HG03520 (cell line): ENCODE measurements around the gene CPB2.
A peak's percentile ranks its signal among the peaks of the same experiment; 100 is the strongest.

ENCODE experiments used
- ATAC-seq: cut with Tn5 transposase; IDR thresholded peaks from one replicate; pipeline ENCODE4 v1.9.1; 2021; ENCODE audit warnings: mild to moderate bottlenecking, moderate library complexity; ENCODE audit not compliant: unreplicated experiment

CPB2 gene

DNA sequence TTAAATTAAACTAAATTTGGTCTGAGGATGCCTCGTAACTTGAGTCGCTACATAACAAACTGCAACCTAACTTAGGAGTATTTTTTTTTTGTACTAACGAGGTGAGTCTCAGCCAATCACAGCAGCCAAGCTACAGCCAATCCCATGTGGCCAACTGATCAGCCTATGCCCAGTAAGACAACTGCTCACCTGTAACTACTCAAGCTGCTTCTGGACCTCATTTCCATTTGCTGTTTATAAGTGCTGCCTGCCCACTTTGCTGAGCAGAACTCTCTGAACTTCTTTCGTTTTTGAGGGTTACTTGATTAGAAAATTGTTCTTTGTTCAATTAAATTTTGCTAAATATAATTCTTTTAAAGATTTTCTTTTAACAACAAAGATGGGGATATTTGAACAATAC, 3.8 kb downstream of the CPB2 start:
- no peak for ATAC-seq

DNA sequence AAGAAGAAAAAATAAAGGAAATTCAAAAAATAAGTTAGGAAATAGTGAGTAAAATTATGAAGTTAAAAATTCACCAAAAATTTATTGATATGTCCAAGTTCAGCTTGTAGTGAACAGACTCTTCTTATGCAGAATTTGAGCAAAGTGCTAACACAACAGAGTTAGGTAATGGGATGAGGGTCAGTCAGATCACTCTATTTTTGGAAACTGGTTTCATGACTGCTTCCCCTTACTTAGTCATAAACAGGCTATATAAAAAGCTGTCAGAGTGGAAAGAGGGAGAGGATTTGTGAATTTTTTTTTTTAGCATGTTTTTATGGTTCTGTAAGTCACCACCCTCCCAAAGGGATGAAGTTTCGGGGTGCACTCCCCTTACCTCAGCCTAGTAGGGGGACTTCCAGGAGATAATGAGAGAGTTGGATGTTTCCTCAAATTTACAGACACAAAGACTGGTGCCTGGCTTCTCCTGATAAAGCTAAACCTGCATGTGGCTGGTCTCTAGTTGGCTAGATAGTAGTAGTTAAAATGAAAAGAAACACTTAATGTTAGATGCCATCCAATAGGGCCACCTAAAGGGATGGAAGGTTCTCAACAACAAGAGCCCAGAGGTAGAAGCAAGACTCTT, 4.5 kb downstream of the CPB2 start:
- peak; percentile 45 for ATAC-seq

DNA sequence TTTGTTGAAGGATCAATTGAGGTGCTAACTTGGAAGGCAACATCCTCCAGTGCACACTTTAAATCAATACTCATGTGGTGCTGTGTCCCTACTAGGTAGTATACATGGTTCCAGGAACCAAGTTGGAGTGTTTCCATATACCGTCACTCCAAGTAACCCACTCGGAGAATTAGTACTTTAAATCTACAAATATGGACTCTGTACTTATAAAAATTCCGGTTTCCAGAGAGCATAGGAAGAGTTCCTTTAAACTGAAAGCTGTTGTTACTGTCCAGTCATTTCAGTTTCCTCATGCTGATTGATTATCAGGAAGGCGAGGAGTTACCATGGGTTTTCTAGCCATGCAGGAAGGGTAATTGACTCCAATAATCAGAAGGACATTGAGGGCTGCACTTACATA, 7.2 kb downstream of the CPB2 start:
- no peak for ATAC-seq

DNA sequence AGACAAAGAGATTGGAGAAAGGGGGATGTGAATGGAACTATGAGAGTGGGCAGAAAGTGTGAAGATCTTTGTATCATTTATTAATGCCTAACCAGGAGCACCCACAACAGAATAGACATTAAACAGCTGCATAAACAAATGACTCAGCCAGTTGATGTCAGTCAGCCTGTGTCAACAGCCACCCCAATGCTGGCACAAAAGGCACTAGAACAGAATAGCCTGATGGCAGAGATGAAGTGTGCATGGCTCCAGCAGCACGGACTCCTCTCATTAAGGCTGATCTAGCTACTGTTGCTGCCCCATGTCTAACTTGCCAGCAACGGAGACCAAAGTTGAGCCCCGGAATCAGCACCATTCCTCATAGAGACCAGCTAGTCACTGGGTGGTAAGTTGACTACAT, 7.8 kb downstream of the CPB2 start:
- ATAC-seq = no peak

DNA sequence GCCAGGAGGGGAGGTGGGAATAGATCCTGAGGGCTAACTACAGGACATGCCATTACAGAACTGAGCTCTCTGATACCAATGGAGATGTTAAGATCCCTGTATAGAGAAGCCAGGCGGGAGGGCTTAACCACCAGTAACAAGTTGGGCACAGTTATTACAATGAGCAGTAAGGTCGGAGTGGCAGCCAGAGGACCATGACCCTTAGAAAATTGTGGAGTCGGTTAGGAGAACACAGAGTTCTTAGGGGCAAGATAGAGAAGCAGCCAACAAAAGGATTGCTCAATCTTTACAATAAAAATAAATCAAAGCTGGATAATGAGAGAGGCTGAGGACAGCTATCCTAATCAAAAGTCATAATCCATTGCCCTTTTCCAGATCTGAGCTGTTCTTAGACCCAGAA, 10.4 kb downstream of the CPB2 start:
- no peak for ATAC-seq

DNA sequence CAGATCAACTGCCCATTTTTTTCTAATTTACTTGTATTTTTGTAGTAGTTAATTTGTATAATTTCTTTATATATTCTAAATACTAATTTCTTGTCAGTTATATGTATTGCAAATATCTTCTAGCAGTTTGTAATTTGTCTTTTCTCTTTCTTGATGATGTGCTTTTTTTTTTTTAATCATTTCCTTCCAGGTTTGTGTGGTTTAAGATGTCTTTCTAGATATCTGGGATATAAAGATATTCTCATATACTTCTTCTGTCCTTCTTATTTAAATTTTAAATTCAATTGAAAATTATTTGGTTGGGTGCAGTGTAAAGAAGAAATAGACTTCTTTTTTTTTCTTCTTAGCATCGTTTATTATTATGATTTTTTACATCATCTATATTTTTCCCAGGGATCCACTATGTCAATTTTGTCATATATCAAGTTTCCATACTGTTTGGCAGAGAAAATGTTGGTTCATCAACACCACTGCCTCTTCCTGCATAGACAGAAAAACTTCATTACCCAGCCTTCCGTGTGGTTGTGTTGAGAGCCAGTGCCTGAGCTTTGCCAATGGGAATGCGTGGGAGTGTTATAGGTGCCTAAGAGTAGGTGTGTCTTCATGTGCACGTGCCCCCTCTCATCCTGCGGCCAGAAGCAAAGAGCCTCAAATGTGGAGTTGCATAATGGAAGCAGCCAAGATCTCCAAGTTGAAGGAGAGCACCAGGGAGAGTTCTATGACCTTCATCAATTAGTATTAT, 15.8 kb downstream of the CPB2 start:
- ATAC-seq = no peak

DNA sequence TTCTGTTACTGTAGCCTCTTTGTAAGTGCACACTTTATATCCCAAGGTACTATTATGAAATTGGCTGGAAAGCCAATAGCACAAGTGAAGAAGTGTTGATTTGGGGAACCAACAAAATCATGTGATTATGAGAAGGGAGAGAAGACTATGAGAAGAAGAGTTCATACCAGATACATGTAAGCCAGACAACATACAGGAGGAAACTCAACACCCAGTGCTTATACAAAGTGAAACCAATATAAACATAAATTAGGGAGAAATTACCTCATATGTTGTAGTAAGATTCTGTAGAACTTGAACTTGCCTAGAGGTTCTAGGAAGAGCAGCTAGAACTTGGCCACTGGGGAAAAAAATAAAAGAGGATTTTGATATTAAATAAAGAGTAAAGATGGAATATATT, 17.4 kb downstream of the CPB2 start:
- no peak for ATAC-seq

DNA sequence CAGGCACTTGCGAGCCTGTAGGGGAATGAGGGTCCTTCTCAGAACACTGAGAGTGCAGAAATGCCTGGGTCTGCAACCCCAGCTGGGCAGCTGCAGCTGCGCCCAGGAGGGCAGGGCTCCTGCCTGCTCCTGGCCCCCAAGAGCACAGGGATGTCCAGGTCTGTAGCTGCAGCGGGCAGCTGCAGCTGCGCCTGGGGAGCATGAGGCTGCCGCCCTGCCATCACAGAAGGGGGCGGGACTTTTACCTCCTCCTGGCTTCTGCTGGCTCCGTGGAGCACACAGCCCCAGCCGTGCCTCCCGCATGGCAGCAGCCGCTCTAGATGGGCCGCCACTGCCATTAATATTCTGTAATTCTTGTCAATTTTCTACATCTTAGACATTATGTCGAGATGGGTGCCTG, 17.8 kb downstream of the CPB2 start:
- ATAC-seq = no peak

DNA sequence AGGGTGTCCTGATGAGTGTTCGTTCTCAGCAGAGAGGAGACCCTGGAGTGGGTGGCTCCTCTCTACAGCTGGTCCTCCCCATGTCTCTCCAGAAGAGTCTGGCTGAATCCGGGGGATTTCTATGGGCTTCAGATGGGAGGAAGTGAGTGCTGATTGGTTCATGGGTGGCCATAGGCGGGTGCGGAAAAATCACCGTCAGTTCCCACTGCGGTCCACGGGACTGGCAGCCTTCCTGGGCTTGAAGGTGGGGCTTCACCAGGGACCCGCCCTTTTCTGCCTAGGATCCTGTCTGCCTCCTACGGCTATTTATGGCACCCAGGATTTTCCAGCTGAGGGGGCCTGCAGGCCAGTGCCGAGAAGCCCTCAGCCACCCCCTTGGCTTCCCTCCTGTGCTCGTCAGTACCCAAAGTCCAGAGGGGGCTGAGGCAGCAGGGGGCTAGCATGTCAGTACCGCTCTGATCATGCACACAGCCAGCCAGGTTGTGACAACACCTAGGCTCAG, 18.4 kb downstream of the CPB2 start:
- ATAC-seq = no peak

DNA sequence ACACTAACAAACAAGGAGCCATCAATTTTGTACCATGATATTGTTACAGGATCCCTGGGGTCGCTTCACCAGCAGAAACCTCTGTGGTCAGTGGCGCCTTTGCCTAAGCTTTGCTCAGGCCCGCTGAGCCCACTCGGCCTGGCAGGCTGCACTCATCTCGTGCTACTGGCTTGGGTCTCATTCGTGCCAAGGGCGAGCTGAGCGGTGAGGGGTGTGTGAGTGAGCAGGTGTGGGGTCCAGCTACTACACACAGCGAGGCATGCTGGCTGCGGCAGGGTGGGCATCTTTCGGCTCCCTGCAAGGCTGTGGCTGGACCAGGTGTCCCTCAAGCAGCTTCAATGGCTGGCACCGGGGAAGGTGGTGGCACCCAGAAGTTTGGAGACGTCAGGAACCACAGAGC, 19.1 kb downstream of the CPB2 start:
- no peak for ATAC-seq

DNA sequence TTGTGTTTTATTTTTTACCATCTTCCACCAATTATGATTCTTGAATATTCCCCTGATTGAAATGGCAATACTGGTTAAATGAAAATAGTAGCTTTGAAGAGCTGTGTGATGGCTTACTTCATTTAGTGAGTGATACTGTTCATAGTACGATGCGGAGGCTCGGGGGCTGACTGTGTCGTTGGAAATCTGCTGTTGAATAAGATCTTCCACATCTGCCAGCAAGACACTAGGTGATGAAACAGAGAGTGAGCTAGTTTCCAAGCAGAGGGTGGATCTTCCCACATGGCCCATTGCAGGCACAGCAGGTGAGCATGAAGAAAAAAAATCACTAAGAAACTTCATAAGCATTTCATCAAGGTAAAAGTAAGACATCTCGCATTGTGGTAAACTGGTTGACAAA, 22.5 kb downstream of the CPB2 start:
- no peak for ATAC-seq

DNA sequence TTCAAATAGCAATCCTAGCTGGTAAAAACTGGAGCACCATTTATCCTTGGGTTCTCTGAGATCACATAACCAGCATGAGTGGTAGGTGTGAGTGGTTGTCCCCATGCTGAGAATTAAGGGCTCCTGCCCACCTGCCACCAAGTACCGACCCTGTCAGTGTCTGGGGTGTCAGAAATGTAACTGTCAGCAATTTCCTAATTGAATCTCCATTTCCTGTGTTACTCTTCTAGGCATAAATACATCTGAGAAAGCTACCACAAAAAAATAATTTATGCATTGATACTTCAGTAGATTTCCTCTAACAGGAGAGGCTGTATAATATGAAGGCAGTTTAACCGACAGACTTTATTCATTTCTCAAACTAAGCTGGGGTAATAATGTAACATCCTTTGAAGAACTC, 25.1 kb downstream of the CPB2 start:
- ATAC-seq = no peak

DNA sequence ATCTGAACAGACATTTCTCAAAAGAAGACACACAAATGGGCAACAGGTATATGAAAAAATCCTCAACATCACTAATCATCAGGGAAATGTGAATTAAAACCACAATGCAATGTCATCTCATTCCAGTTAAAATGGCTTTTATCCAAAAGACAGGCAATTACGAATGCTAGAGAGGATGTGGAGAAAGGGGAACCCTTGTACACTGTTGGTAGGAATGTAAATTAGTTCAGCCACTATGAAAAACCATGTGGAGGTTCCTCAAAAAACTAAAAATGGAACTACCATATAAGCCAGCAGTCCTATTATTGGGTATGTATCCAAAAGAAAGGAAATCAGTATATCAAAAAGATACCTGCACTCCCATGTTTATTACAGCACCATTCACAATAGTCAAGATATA, 27.6 kb downstream of the CPB2 start:
- ATAC-seq = no peak

DNA sequence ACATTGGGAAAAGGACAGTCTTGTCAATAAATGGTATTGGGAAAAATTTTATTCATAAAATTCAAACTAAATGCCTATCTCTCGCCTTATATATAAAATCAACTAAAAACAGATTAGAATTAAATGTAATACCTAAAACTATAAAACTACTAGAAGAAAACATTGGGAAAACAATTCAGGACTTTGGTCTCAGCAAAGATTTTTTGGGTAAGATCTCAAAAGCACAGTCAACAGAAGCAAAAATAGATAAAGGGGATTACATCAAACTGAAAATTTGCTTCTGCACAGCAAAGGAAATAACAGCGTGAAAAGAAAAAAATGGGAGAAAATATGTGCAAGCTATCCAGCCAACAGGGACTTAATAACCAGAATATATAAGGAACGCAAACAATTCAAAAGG, 28.0 kb downstream of the CPB2 start:
- no peak for ATAC-seq

DNA sequence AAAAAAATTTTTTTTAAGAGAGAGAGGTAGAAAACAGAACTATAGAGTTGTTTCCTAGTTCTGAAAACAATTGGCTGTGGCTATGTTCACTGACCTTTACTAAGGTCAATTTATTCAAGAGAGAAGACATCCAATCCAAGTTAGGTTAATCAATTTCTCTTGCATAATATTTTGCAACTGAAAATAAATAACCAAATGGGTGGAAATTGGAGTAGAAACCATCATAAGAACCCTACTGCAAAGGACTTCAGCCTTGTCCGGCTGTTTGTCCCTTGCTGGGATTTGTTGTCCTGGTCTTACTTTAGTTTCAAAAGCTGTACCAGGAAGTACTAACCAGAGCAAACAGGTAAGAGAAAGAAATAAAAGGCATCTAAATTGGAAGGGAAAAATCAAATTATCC, 29.0 kb downstream of the CPB2 start:
- no peak for ATAC-seq

DNA sequence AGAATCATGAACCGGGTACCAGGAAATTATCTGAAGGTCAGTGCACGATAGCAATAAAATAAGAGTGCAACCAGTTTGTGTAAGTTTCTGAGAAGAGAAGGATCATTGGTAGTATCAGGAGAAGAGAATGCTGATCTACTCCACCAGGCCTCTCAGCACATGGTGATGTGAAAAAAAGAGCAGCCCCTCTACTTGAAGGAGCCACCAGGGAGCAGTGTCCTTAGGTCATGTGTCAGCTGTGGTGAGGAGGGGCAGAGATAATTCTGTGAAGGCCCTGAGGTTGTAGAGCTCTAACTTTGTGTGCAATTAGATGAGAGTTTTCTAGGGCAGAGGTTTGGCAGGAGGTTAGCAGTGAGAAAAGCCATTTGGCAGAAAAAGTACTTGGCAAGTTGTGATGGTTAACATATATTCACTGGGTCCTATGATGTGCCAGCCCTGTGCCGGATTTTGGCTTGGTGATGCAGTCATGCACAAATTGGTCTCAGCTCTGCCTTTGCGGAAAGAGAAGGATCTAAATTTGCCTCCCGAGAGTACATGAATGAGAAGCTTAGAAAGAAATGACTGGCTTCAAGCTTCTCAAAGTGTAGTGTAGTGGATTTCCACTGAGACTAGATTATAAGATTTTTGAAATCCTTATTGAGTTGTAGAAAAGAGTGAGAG, 33.1 kb downstream of the CPB2 start:
- peak; percentile 84 for ATAC-seq

DNA sequence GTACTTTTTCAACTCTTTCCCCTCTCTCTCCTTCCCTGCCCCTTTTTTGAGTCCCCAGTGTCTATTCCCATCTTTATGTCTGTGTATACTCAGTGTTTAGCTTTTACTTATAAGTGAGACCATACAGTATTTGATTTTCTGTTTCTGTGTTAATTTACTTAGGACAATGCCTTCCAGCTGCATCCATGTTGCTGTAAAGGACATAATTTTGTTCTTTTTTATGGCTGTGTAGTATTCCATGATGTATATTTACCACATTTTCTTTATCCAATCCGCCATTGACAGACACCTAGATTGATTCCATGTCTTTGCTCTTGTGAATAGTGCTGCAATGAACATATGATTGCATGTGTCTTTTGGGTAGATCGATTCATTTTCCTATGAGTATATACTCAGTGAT, 41.5 kb downstream of the CPB2 start:
- no peak for ATAC-seq

DNA sequence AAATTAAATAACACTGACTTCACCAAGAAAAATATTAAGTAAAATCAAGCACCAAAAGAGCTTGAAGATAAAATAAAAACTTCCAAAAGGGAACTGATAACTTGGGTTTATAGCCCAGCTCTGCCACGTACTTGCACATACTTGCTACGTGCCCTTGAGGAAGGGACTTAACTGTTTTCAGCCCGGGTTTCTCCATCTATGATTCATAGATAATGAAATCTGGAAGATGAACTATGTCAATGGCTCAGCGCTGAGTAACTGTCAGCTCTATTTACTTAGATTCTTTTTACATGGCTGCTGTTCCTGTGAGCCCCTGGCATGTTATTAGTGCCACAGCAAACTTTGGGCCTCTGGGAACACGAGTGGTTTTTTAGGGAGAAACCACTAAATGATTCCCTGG, 42.6 kb downstream of the CPB2 start:
- no peak for ATAC-seq

DNA sequence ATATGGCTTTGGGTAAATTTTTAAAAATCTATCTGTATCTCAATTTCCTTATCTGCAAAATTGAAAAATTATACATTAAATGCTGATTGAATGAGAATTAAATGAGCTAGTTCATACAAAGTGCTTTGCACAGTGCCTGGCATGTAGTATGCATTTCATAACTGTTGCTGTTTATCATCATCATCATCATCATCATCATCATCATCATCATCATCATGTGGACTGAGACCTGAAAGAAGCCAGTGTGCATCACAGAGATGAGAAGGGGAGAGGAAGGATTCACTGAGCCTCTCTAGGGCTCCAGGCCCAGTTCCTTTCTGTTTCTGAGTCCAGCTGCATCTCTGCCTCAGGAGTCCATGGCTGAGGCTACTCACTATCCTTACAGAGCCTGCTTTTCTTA, 45.4 kb downstream of the CPB2 start:
- ATAC-seq = no peak

DNA sequence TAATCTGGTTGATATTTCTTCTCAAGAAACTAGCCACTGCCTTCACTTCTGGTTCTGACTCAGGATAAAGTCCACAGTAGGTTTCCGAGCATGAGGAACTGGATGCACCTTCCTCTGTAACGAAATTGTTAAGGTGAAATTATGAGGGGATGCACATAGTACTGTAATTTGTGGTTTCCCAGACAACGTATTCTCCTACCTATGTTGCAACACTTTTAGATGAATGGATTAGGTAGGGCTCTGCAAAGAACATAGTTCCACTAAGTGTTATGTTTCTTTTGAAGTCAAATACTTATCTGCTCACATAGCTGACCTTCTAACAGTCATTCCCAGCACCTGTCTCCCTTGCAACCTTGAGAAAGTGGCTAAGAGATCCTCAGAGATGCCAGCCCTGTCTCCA, 46.6 kb downstream of the CPB2 start:
- ATAC-seq = no peak

DNA sequence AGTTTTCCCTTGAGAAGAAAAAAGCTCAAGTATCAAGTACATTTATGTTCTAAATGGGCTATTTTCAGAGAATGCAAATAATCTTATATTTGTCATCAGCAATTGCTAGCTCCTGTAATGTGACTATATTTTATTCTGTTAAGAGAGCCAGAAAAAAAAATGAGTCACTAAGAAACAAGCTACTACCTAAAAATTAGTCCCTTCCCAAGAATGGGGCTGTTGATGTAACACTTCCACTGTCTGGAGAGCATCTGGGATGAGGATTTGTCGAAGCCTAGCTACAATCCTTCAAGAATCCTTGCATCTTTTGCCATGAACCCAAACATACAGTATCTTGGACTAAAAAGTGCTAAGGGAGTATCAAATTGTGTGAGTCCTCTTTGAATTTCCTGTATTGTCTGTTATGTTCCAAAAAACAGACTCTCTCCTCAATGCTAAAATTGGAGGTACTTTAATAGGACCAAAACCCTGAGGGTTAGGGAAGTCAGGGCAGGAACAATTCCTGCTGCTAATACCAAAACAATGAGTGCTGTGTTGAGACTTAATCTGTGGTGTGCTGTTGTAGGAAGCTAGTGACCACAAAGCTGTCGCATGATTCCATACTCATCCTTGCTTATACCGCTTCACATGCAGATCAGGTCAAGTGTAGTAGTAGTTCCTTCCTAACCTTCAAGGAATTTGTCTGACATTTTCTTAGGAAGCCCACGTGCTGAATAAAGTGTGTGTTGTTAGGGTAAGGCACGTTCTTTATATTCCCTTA, 47.4 kb downstream of the CPB2 start:
- no peak for ATAC-seq
